Smooth muscle cell (in vitro differentiated cells): ENCODE measurements around the gene AGTPBP1. TPM values are rescaled to one million over a fixed set of nuclear protein-coding genes. Genes with fewer than 3 reads are reported as not detected.

Source experiments
- DNase-seq: peaks from one replicate; lab custom pipeline; 2025; ENCODE audit not compliant: unreplicated experiment; lab: John Stamatoyannopoulos, UW
- H2AFZ ChIP-seq: fragments of 200-600 bp; sonication (generic); 2 replicates; pipeline ENCODE4 v1.6.0; 2016; ENCODE audit warnings: antibody characterized with exemption, low read depth, mild to moderate bottlenecking
- H3F3A ChIP-seq: fragments of 200-600 bp; sonication (generic); 2 replicates; pipeline ENCODE4 v1.6.0; 2017; ENCODE audit warnings: antibody characterized with exemption, low read depth
- H3K27ac ChIP-seq: fragments of 200-600 bp; sonication (generic); 2 replicates; pipeline ENCODE4 v1.5.1; 2016; ENCODE audit warnings: low read depth, mild to moderate bottlenecking
- H3K27me3 ChIP-seq: fragments of 200-600 bp; sonication (generic); 2 replicates; pipeline ENCODE4 v1.6.1; 2016; ENCODE audit warnings: low read depth, mild to moderate bottlenecking
- H3K36me3 ChIP-seq: fragments of 200-600 bp; sonication (generic); 2 replicates; pipeline ENCODE4 v1.5.1; 2016; ENCODE audit warnings: low read depth
- H3K4me1 ChIP-seq: fragments of 200-600 bp; sonication (generic); 2 replicates; pipeline ENCODE4 v1.5.1; 2016; ENCODE audit warnings: low read depth
- H3K4me2 ChIP-seq: fragments of 200-600 bp; sonication (generic); 2 replicates; pipeline ENCODE4 v1.6.0; 2016; ENCODE audit warnings: mild to moderate bottlenecking
- H3K4me3 ChIP-seq: fragments of 200-600 bp; sonication (generic); 2 replicates; pipeline ENCODE4 v1.5.1; 2016; ENCODE audit warnings: mild to moderate bottlenecking
- H3K79me2 ChIP-seq: fragments of 200-600 bp; sonication (generic); 2 replicates; pipeline ENCODE4 v1.6.0; 2016; ENCODE audit warnings: low read depth, mild to moderate bottlenecking
- H3K9ac ChIP-seq: fragments of 200-600 bp; sonication (generic); 2 replicates; pipeline ENCODE4 v1.6.0; 2016; ENCODE audit warnings: low read depth
- H3K9me3 ChIP-seq: fragments of 200-600 bp; sonication (generic); replicated peaks from 2 replicates; pipeline ENCODE4 v1.5.1; 2016; ENCODE audit warnings: low read depth
- H4K20me1 ChIP-seq: fragments of 200-600 bp; sonication (generic); 2 replicates; pipeline ENCODE4 v1.6.0; 2016; ENCODE audit warnings: low read depth
- CTCF ChIP-seq: fragments of 200-600 bp; sonication (generic); IDR thresholded peaks from 2 replicates; pipeline ENCODE4 v1.5.1; 2017; ENCODE audit warnings: borderline replicate concordance, mild to moderate bottlenecking, antibody characterized with exemption; ENCODE audit not compliant: insufficient read depth, poor library complexity, severe bottlenecking
- WGBS: methylation state at CpG from one replicate; pipeline ENCODE4 v1.1.7; 2016; ENCODE audit warnings: low lambda C conversion rate; 5-methylcytosine and 5-hydroxymethylcytosine counted together
- polyA plus RNA-seq: library from polyadenylated mRNA; unstranded; fragments of >200 nt; fragmentation: Nextera tagmentation; extraction: Ambion mirVana; gene quantifications from 2 replicates; pipeline ENCODE4 v1.2.1, GENCODE V29; 2016
- total RNA-seq: library from RNA; depleted of rRNA; stranded (reverse); fragments of >200 nt; gene quantifications from 2 replicates; pipeline ENCODE4 v1.2.3, GENCODE V29; 2014

Gene AGTPBP1
- total and polyA plus RNA-seq, 2 experiments from 2014 or later = 4.6 to 7.0 TPM

- no peak for DNase-seq
- WGBS = 57% methylated on average over 2 of the region's 2 CpGs
- Histone ChIP-seq H3K4me1 (no peaks in the 10 kb centered on the region), H3K4me2 (no peak overlapping the region), H3K36me3 (no peaks in the 10 kb centered on the region), H3F3A (no peaks in the 10 kb centered on the region), H3K79me2 (no peaks in the 10 kb centered on the region), H3K4me3 (no peak overlapping the region), H3K27ac (no peak overlapping the region), H4K20me1 (no peaks in the 10 kb centered on the region), H2AFZ (no peak overlapping the region), H3K9ac (no peak overlapping the region), H3K9me3 (no peaks in the 10 kb centered on the region), H3K27me3 (no peaks in the 10 kb centered on the region)
- no peak for TF ChIP-seq CTCF
Observed at GRCh38 chr9:85715587-85715986, 26.2 kb downstream of the AGTPBP1 start.

- H3K27me3 ChIP-seq = no peaks in the 10 kb centered on the region
- H4K20me1 ChIP-seq = no peaks in the 10 kb centered on the region
- H3F3A ChIP-seq = no peaks in the 10 kb centered on the region
- H3K4me1 ChIP-seq = no peaks in the 10 kb centered on the region
- 86% methylated on average over 2 of the region's 2 CpGs for WGBS
- H2AFZ ChIP-seq = no peak overlapping the region
- peaks cover 7% of the 10 kb centered on the region for H3K9me3 ChIP-seq
- H3K36me3 ChIP-seq = no peaks in the 10 kb centered on the region
- H3K79me2 ChIP-seq = no peaks in the 10 kb centered on the region
- H3K9ac ChIP-seq = no peak overlapping the region
- DNase-seq = no peak
- H3K27ac ChIP-seq = no peak overlapping the region
- H3K4me2 ChIP-seq = no peak overlapping the region
- no peak overlapping the region for H3K4me3 ChIP-seq
- no peak for TF ChIP-seq CTCF
Observed at GRCh38 chr9:85713897-85714296, 27.9 kb downstream of the AGTPBP1 start.

- Histone ChIP-seq H3F3A (no peaks in the 10 kb centered on the region), H3K4me2 (no peak overlapping the region), H3K9me3 (peaks cover 9% of the 10 kb centered on the region), H3K36me3 (no peaks in the 10 kb centered on the region), H3K27me3 (no peaks in the 10 kb centered on the region), H3K4me1 (no peaks in the 10 kb centered on the region), H4K20me1 (peaks cover 3% of the 10 kb centered on the region), H3K4me3 (no peak overlapping the region), H3K9ac (no peak overlapping the region), H3K79me2 (no peaks in the 10 kb centered on the region), H3K27ac (no peak overlapping the region), H2AFZ (no peak overlapping the region)
- 97% methylated on average over 2 of the region's 2 CpGs for WGBS
- DNase-seq = no peak
- TF ChIP-seq CTCF = no peak
Observed at GRCh38 chr9:85704744-85705143, 37.0 kb downstream of the AGTPBP1 start.

- Histone ChIP-seq H3K9me3 (no peaks in the 10 kb centered on the region), H3K79me2 (no peaks in the 10 kb centered on the region), H3K27ac (no peak overlapping the region), H2AFZ (no peak overlapping the region), H3K9ac (no peak overlapping the region), H3K4me1 (no peaks in the 10 kb centered on the region), H3K4me2 (no peak overlapping the region), H3F3A (no peaks in the 10 kb centered on the region), H3K36me3 (no peaks in the 10 kb centered on the region), H4K20me1 (peaks cover 3% of the 10 kb centered on the region), H3K4me3 (no peak overlapping the region), H3K27me3 (no peaks in the 10 kb centered on the region)
- DNase-seq = no peak
- 65% methylated on average over 1 of the region's 1 CpG for WGBS
- no peak for TF ChIP-seq CTCF
Observed at GRCh38 chr9:85703398-85703797, 38.4 kb downstream of the AGTPBP1 start.
